Choroid plexus epithelial cell (primary cell): ENCODE measurements around the gene RFTN1.
A peak's percentile ranks its signal among the peaks of the same experiment; 100 is the strongest.

Source experiments
- DNase-seq: peaks from one replicate; pipeline ENCODE4 v3.0.0-alpha.2; 2010; ENCODE audit warnings: low read depth
- H3K4me3 ChIP-seq: 2 replicates; pipeline ENCODE4 v1.5.1; 2011; ENCODE audit warnings: low read depth, mild to moderate bottlenecking, control low read depth, low read length, moderate library complexity
- TF ChIP-seq, protein P1 (sequence below): conservative IDR thresholded peaks from 2 replicates; pipeline ENCODE4 v1.5.1; 2011; ENCODE audit warnings: low read depth, mild to moderate bottlenecking, control low read depth, inconsistent platforms, low read length, moderate library complexity

The RFTN1 gene

DNA sequence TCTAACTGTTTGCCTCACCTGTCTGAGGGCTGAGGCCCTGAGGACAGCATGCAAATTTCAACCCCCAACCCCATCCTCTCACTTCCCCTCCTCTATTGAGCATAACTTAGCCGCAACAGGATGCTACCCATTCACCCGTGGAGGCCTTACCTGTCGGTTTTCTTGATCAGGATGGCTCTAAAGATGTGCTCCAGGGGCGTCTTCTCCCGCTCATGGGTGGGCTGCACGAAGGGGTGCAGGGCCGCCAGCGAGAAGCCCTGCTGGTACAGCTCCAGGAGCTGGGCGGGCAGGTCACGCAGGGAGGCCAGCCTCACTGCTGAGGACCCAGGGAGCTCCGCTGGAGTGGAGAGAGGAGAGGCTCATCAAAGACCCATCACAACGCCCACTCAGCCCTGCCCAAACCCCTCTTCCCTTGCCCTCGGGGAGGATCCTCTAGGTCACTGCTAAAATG lies 79.8 kb downstream of the RFTN1 start:
- H3K4me3 ChIP-seq: no peak overlapping the region
- no peak for DNase-seq
- TF ChIP-seq, protein P1, sequence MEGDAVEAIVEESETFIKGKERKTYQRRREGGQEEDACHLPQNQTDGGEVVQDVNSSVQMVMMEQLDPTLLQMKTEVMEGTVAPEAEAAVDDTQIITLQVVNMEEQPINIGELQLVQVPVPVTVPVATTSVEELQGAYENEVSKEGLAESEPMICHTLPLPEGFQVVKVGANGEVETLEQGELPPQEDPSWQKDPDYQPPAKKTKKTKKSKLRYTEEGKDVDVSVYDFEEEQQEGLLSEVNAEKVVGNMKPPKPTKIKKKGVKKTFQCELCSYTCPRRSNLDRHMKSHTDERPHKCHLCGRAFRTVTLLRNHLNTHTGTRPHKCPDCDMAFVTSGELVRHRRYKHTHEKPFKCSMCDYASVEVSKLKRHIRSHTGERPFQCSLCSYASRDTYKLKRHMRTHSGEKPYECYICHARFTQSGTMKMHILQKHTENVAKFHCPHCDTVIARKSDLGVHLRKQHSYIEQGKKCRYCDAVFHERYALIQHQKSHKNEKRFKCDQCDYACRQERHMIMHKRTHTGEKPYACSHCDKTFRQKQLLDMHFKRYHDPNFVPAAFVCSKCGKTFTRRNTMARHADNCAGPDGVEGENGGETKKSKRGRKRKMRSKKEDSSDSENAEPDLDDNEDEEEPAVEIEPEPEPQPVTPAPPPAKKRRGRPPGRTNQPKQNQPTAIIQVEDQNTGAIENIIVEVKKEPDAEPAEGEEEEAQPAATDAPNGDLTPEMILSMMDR: no peak

DNA sequence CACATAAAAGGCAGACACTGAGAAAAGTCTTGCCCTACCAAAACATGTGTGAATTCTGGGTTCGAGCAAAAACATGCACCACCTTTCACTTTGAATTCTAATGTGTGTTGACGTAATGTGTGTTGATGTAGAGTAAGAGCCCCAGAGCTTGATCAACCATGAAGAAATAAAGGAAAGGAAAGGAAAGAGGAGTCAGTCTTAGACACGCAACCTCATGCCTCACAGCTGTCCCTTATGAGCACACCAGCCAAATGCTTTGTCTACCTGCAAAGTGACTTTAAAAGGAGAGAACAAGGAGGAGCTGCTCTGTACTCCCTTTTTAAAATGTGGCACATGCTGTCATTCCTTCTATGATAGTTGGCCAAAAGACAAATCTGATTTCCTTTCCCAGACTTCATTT lies 80.8 kb downstream of the RFTN1 start:
- H3K4me3 ChIP-seq: no peak overlapping the region
- no peak for DNase-seq
- TF ChIP-seq, protein P1: no peak

DNA sequence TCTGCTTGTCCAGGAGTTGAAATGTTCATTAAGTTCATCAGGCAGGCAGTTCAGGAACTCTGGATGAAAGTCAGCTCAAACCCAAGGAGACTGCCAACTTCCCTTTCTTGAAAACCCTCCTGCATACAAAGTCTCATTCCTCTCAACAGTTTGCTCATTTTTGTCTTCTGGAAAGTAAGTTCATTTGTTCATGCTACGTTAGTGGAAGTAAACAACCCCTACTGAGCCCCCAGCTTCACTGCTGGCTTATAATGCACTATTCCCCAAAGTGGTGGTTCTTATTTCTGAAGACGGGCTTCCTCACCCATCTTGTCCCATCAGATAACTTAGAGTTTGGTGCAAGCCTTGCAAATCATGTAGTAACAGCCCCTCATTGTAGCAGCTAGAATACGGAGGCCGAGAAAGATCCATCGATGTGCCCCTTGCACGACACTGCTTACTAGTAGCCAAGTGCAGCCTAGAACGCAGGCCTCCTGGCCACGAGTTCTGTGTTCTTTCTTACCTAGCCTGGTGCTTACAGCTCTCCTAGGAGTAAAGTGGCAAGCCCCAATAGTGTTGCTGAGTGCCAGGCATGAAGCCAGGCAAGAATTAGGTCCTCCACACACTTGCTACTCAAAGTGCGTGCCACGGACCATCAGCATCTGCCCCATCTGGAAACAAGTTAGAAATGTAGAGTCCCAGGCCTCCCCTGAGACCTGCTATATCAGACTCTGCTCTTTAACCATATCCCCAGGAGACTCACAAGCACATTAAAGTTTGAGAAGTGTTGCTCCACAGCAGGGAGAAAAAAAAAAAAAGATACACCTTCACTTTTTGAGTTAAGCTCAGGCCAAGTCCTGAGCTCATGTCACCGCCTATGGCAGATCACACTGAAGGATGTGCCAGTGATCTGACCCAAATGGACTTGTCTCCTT lies 82.5 kb downstream of the RFTN1 start:
- no peak for DNase-seq
- no peak overlapping the region for H3K4me3 ChIP-seq
- TF ChIP-seq, protein P1: no peak

DNA sequence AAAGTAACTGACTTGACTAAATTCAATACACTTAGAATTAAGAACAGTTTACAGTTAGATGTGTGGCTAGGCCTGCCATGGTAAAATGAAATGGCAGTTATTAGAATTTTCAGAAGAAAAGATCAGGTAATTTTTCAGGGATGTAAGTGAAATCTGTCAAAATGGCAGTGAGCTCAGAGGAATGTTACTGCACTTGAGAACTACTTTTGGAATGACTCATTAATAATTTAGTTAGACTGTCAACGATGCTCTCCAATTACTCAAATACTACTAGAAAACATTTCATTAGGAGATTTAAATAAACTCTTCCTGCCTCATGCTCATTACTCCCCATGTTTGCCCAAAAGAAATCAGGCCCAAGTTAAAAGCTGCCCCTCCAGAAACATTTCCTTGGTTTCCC lies 84.4 kb downstream of the RFTN1 start:
- DNase-seq: peak; percentile 38
- H3K4me3 ChIP-seq: no peak overlapping the region
- TF ChIP-seq, protein P1: no peak

DNA sequence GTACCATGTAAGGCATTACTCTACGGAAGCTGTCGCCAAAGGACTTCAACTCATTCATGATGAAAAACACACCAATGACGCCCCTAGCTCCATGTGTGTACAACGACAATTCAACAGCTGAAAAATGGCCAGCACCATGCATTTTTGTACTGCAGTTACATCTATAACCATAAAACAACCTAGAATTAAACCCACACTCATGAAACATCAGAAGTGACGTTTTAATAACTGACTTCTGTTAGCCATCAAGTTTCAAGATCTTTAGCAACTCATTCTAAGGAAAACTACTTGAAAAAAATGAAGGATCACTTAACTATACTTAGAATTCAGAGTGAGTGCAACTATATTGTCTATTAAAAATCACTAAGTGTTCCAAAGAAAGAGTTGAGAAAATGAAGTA lies 84.9 kb downstream of the RFTN1 start:
- no peak overlapping the region for H3K4me3 ChIP-seq
- TF ChIP-seq, protein P1: no peak
- no peak for DNase-seq

DNA sequence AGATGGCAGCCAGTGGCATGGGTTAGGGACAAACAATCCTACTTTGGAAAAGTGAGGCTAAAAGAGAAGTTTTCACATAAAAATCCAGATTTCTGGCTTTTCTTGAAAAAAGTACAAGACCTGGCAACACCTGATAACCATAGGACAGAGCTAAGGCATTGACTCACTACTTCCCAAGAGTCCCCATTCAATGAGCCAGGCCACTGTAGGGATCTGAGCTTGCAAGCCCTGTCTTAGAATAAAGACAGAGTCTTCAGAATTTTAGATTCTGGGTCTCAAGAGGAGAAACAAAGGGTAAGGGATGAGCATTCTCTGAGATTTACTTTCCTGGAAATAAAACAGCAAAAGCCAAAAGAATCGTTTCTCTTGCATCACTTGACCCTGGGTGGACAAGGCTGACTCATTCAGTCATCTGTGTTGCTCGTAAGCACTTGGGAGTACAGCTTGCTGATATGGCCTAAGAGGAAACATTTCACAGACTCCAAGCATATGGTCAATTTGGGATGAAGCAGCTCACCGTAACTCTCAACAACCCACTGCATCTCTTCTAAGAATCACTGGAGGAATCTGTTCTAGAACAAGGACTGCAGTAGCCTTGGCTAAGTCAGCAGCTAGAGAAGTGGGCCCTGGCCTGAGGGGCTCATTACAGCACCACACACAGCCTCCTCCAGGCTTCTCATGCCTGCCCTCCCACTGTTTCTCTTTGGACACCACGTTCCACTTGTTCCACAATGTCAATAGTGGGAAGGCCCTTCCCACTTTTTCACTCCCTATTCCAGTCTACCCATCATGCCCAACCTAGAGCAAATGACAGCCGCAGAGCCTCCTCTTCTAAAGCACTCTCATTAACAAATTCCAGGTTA lies 86.2 kb downstream of the RFTN1 start:
- H3K4me3 ChIP-seq: no peak overlapping the region
- peak; percentile 98 for DNase-seq
- TF ChIP-seq, protein P1: no peak
